ENCODE results near the gene CCDC142.

GRCh38 chr2:74488643-74489481, 6.1 kb upstream of the CCDC142 start:
- no peak for TF ChIP-seq CTCF (IDR thresholded peaks at IDR 0.05)
- no peak for TF ChIP-seq POLR2AphosphoS5 (IDR thresholded peaks at IDR 0.05)

Measured in prostate gland (tissue), 2 donors.